ENCODE data around the gene CBX5. TPM values are rescaled to one million over a fixed set of nuclear protein-coding genes. Genes with fewer than 3 reads are reported as not detected.
A peak's percentile ranks its signal among the peaks of the same experiment; 100 is the strongest.

Gene CBX5
- total RNA-seq, 4 donors from 2014 or later: 32.5 to 62.4 (median 49.3) TPM

- WGBS, 2 donors (ENCODE audit: low coverage in 1 of 2): 89% methylated on average over 4 of the region's 4 CpGs; no CpG with 5 or more reads in 1 of the 2 donors
- Histone ChIP-seq H3K4me3 (no peak overlapping the region), H3K9me3 (no peaks in the 10 kb centered on the region), H3K36me3 (peaks cover 0 to 78% of the 10 kb centered on the region in 2 donors), H3K27ac (no peak overlapping the region), H3K4me1 (peaks cover 0 to 56% (median 0%) of the 10 kb centered on the region in 3 donors), H3K27me3 (no peaks in the 10 kb centered on the region)
- no peak for TF ChIP-seq POLR2A (IDR thresholded peaks at IDR 0.05)
- TF ChIP-seq EP300 (IDR thresholded peaks at IDR 0.05): no peak
- no peak for TF ChIP-seq CTCF (IDR thresholded peaks at IDR 0.05)
- ATAC-seq: no peak
Observed at GRCh38 chr12:54253240-54253639, 26.7 kb downstream of the CBX5 start.

- Histone ChIP-seq H3K4me3 (no peak overlapping the region), H3K27me3 (no peaks in the 10 kb centered on the region), H3K36me3 (peaks cover 0 to 81% of the 10 kb centered on the region in 2 donors), H3K4me1 (peaks cover 0 to 44% (median 0%) of the 10 kb centered on the region in 3 donors), H3K9me3 (no peaks in the 10 kb centered on the region), H3K27ac (peak overlapping the region in 1 of 4 donors; percentile 35)
- TF ChIP-seq EP300 (IDR thresholded peaks at IDR 0.05) (no peak), CTCF (IDR thresholded peaks at IDR 0.05) (peak; percentile 52 to 70 (median 63)), POLR2A (IDR thresholded peaks at IDR 0.05) (no peak), POLR2AphosphoS5 (IDR thresholded peaks at IDR 0.05) (no peak)
- no peak for ATAC-seq
- 78 to 85% methylated on average over 1 of the region's 1 CpG for WGBS, 2 donors (ENCODE audit: low coverage in 1 of 2)
Observed at GRCh38 chr12:54251667-54252284, 28.1 kb downstream of the CBX5 start.

GRCh38 chr12:54249489-54249888 is 30.4 kb downstream of the CBX5 start:
- no peak overlapping the region for H3K4me3 ChIP-seq
- H3K27me3 ChIP-seq: no peaks in the 10 kb centered on the region
- peak overlapping the region in 1 of 4 donors; percentile 48 for H3K27ac ChIP-seq
- WGBS, 2 donors (ENCODE audit: low coverage in 1 of 2): 92% methylated on average over 2 to 5 of the region's 5 CpGs
- peaks cover 0 to 36% (median 0%) of the 10 kb centered on the region in 3 donors for H3K4me1 ChIP-seq
- H3K36me3 ChIP-seq: peaks cover 0 to 79% of the 10 kb centered on the region in 2 donors
- H3K9me3 ChIP-seq: no peaks in the 10 kb centered on the region
- TF ChIP-seq CTCF (IDR thresholded peaks at IDR 0.05): no peak
- TF ChIP-seq EP300 (IDR thresholded peaks at IDR 0.05): no peak
- TF ChIP-seq POLR2AphosphoS5 (IDR thresholded peaks at IDR 0.05): no peak
- no peak for TF ChIP-seq POLR2A (IDR thresholded peaks at IDR 0.05)
- ATAC-seq: no peak

- no peaks in the 10 kb centered on the region for H3K27me3 ChIP-seq
- no peak for TF ChIP-seq EP300 (IDR thresholded peaks at IDR 0.05)
- no peak for TF ChIP-seq POLR2A (IDR thresholded peaks at IDR 0.05)
- no peak for TF ChIP-seq CTCF (IDR thresholded peaks at IDR 0.05)
- no peak for TF ChIP-seq POLR2AphosphoS5 (IDR thresholded peaks at IDR 0.05)
- peaks cover 0 to 93% of the 10 kb centered on the region in 2 donors for H3K36me3 ChIP-seq
- no peak overlapping the region for H3K27ac ChIP-seq
- 61 to 67% methylated on average over 3 to 6 of the region's 6 CpGs for WGBS, 2 donors (ENCODE audit: low coverage in 1 of 2)
- H3K4me3 ChIP-seq: no peak overlapping the region
- H3K9me3 ChIP-seq: no peaks in the 10 kb centered on the region
- peaks cover 0 to 22% (median 0%) of the 10 kb centered on the region in 3 donors for H3K4me1 ChIP-seq
- no peak for ATAC-seq
Observed at GRCh38 chr12:54246011-54246641, 33.8 kb downstream of the CBX5 start.

Data from gastroesophageal sphincter (tissue), 4 donors.